ENCODE data around the gene SOCS2.

The SOCS2 gene

GRCh38 chr12:93568091-93568490, 4.4 kb upstream of the SOCS2 start:
- DNase-seq = no peak

- DNase-seq = no peak
Measured at GRCh38 chr12:93569301-93569655, 3.2 kb upstream of the SOCS2 start.

- DNase-seq = peak; percentile 32
Measured at GRCh38 chr12:93569656-93570551, 2.6 kb upstream of the SOCS2 start.

- peak; percentile 34 for DNase-seq
Measured at GRCh38 chr12:93570552-93571364, 1.7 kb upstream of the SOCS2 start.

- peak; percentile 42 for DNase-seq
Measured at GRCh38 chr12:93571365-93571924, 1.0 kb upstream of the SOCS2 start.

- DNase-seq = no peak
Measured at GRCh38 chr12:93572712-93573551, 457 bp downstream of the SOCS2 start.

GRCh38 chr12:93573552-93574223, 1.2 kb downstream of the SOCS2 start:
- no peak for DNase-seq

- no peak for DNase-seq
Measured at GRCh38 chr12:93577222-93577621, 4.7 kb downstream of the SOCS2 start.

- no peak for DNase-seq
Measured at GRCh38 chr12:93578221-93578620, 5.7 kb downstream of the SOCS2 start.

GRCh38 chr12:93580682-93581081, 8.2 kb downstream of the SOCS2 start:
- no peak for DNase-seq

- no peak for DNase-seq
Measured at GRCh38 chr12:93581370-93581769, 8.9 kb downstream of the SOCS2 start.

- no peak for DNase-seq
Measured at GRCh38 chr12:93582351-93582750, 9.9 kb downstream of the SOCS2 start.

- DNase-seq = no peak
Measured at GRCh38 chr12:93583627-93584392, 11.3 kb downstream of the SOCS2 start.

GRCh38 chr12:93585247-93585646, 12.8 kb downstream of the SOCS2 start:
- no peak for DNase-seq

- no peak for DNase-seq
Measured at GRCh38 chr12:93587611-93588010, 15.1 kb downstream of the SOCS2 start.

GRCh38 chr12:93589081-93589480, 16.6 kb downstream of the SOCS2 start:
- DNase-seq = no peak

- no peak for DNase-seq
Measured at GRCh38 chr12:93591137-93591868, 18.8 kb downstream of the SOCS2 start.

- DNase-seq = no peak
Measured at GRCh38 chr12:93592641-93593406, 20.3 kb downstream of the SOCS2 start.

- no peak for DNase-seq
Measured at GRCh38 chr12:93593843-93594242, 21.4 kb downstream of the SOCS2 start.

- no peak for DNase-seq
Measured at GRCh38 chr12:93594766-93595311, 22.4 kb downstream of the SOCS2 start.

Data from NCI-H1694 treated with DMSO at 0.1 percent for 48 hours (cell line).